Amniotic stem cell (primary cell): ENCODE data around the gene PCTP.

Source experiments
- DNase-seq: peaks from one replicate; lab custom pipeline; 2025; lab: John Stamatoyannopoulos, UW

The PCTP gene

DNA sequence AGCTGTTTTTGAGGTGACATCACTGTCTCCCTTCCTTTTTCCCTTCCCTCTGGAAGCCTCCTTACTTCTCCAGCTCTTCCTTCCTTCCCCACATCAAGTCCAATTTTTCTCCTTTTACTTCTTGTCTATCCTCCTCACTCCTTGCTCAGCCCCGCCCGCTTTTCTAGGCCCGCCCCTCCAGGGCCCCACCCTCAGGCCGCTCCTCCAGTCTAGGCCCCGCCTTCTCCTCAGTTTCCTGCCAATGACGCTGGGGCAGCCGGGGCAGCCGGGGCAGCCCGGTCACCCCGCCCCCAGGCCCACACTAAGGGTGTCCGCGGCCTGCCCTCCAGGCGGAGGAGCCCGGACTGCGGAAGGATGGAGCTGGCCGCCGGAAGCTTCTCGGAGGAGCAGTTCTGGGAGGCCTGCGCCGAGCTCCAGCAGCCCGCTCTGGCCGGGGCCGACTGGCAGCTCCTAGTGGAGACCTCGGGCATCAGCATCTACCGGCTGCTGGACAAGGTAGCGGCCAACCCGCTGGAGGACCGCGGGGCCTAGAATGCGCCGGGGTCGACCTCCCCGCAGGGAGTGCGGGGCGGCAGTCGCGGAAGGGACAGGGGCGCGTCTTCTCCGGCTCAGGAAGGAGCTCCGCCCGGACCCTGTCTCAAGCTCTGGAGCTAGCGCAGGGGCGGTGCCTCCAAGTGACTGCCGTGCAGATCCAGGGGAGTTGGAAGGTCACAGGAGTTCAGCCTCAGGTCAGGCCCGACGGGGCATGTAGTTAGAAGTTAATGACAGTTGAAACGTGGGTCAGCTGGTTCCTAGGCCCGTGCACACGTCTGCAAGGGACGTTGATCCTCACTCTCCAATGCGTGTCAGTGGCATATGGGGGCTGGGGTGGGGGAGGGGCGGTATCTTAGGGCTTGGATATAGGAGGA, at the start of gene PCTP:
Gene PCTP, plus strand, starts transcription at position 302 of the 908 bp plus-strand sequence. Its CDS starts 53 bp downstream, at position 355.
- DNase-seq: peak; percentile 67

DNA sequence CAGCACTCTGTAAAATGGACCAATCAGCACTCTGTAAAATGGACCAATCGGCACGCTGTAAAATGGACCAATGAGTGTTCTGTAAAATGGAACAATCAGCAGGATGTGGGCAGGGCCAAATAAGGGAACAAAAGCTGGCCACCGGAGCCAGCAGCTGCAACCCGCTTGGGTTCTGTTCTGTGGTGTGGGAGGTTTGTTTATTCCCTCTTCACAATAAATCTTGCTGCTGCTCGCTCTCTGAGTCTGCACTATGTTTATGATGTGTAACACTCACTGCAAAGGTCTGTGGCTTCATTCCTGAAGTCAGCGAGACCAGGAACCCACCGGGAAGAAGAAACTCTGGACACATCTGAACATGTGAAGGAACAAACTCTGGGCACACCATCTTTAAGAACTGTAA, 48.7 kb upstream of the PCTP start:
- no peak for DNase-seq

DNA sequence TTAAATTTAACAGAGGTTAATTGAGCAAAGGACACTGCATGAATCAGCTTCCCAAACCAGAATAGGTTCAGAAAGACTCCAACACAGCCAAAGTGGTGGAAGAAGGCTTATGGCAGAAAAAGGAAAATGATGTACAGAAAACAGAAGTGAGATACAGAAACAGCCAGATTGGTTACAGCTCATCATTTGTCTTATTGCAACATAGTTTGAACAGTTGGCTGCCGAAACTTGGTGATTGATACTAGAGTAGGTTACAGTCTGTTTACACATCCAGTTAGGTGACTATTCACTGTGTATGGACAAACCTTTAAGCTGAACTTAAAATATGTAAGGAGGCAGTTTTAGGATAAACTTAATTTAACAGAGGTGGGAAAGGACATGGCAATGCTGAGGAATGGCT, 46.5 kb upstream of the PCTP start:
- no peak for DNase-seq

DNA sequence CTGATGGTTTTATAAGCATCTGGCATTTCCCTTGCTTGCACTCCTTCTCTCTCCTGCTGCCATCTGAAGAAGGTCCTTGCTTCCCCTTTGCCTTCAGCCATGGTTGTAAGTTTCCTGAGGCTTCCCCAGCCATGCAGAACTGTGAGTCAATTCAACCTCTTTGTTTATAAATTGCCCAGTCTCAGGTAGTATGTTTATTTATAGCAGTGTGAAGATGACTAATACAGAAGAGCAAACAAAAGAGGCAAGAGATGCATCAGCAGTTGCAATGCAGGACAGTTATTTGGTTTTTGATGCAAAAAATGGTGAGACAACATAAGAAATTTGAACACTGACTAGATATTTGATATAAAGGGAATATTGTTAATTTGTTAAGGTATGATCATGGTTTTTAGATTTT, 45.0 kb upstream of the PCTP start:
- DNase-seq: no peak

DNA sequence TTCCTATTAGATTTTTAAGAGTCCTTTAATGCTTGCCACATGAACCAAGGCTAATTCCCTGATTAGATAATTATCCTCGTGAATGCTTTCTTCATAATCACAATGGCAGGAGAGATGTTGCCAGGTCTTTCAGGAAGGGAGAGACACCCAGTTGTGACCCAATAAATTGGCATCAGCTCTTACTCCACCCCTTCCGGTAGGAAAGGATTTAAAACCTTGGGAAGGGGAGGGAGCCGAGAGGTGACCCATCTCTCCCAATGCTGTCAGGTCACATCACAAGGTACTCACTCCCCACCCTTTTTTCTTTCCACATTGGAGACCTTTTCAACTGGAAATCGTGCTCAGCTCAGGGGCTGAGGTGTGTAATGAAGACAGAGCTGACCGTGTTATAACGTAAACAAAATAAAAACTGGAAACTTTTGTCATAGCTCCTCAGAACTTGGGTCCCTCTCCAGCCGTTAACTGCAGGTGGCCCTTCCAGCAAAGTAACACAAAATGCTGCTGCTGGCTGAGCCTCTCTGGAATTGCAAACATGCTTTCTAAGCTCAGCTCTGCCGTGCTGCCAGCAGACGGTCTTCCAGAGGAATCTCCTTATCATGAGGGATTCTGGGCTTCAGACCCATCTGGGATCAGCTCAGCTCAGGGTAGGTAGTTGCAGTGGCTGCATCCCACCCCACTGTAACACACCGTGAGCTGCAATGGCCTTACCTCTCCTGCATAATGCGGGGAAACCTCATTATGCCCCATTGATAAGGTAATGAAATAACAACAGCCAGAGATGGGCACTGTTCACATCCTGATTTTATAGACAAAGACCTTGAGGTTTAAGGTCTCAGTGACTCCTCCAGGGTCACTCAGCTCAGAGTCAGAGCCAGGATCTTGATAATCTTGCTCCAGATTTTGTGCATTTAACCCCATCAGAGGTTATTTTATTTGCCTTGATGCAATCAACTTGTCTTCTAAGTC, 43.8 kb upstream of the PCTP start:
- DNase-seq: no peak

DNA sequence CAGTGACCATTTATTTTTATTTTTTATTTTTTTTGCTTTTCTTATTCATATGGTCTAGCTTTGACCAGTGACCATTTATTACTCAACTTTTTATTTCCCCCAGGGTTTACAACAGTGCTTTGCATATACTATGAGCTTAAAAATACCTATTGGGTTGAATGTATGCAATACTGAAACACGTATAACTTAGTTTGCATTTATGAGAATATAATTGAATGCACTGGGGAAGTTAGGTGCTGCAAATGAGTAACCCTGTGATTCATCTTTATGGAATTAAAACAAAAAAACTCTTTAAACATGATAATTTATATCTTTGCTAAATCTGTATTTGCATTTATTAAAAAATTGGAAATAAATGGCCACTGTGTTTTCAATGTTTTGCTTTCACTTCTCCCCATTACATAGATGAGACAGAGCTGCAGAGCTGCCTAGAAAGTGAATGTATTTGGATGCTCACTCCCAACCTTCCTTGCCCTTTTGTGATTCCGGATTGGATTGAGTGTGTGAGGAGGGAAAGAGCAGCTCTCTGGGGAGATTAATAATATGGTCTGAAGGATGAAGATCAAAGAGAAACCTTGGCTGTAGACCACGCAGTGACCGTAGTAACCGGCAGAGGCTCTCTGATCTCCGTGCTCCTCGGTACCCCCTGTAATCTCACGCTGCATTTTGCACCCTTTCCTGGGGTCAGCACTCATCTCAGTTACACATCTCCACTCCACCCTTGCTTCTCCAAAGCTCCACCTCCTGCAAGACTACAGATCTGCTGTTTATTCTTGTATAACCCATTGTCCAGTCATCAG, 42.5 kb upstream of the PCTP start:
- DNase-seq: no peak

DNA sequence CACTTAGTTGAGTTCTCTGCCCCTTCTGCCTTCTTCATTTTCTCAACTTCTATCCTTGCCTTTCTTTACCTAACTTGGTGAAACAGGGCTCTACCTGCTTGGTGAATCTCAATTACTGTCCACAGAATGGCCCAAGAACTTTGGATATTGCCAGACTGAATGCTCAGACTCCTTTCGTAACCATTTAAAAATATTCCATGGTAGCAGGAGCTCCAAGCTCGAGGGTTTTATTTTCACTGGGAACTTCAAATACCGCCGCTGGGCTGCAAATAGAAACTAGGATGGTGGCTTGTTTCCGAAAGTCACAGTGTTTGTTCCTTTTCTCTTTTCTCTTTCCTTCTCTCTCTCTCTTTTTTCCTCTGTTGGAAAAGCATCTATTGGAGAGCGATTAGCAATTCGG, 41.4 kb upstream of the PCTP start:
- DNase-seq: no peak

DNA sequence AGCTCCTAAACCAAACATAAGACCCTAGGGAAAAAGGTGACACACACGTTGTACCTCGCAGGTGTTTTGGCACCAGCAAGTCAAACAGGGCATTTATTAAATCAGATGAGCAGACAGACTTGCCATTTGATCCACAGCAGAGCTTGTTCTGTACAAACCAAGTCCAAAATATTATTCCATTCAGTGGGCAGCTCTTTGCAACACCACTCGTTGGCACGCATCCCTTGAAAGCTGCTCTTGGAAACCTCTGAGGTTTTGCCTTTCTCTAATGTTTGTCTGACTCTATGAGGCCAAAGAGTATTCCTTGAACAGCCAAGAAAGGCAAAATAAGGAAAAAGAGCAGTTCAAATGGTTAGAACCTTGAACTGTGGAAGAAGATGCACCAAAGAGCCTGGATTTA, 40.9 kb upstream of the PCTP start:
- DNase-seq: no peak

DNA sequence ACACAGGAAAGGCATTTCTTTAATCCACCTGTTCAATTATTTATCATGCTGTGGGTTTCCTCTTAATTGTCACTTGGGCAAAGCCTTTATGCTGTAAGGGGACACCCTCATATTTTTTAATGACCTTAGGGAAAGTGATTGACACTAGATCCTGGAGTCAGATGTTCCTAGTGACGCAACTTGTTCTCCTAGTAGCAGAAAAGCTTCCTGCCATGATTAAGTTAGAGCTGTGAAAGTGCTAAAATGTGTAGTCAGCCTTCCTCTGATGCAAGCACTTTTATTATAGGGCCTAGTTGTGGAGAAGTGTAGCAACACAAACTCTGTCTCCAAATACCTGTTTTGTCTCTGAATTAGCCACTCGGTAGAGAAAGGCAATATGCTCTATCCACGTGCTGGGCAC, 40.4 kb upstream of the PCTP start:
- no peak for DNase-seq

DNA sequence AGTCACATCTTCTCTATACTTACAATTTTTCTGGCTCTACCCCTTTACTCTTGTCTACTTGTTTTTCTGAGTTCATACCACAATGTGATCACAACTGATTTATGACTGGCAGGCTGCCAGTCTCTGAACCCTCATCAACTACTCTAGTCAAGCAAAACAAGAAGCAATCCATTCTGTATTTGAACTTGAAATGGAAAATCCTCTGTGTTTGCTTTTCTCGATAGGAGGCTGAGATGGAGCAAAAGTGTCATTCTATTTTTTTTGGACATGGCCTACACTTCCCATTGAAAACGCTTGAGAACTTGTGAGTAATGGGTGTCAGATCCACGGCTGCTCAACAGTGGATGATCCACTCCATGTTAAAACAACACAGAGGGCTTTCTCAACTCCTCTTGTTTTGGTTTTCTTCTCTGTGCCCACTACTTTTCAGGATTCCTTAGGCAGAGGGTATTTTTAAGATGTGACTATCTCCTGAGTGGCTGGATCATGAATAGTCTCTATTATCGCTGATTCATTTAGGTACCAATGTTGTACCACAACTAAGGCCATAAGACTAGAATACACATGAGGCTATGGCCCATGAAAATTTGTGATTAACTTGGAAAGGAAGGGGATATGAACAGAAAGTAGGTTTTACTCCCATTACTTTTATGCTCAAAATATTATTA, 39.9 kb upstream of the PCTP start:
- DNase-seq: no peak

DNA sequence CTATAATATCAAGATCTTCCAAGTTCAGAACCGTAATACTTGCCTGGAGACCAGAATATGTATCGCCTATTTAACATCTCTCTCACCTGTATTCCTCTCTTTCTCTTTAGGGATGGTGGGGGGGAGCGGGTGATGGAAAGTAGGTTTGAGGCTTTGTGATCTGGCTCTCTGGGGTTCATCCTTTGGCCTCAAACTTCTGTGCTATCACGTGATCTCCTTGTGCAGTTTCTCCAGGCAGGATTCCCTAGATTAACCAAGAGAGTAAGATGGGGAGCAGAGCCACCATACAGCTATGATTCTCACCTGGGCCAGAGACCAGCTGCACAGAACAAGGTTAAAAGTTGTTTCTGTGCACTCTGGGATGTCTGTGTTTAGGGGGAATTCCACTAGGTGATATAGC, 33.4 kb upstream of the PCTP start:
- DNase-seq: no peak

DNA sequence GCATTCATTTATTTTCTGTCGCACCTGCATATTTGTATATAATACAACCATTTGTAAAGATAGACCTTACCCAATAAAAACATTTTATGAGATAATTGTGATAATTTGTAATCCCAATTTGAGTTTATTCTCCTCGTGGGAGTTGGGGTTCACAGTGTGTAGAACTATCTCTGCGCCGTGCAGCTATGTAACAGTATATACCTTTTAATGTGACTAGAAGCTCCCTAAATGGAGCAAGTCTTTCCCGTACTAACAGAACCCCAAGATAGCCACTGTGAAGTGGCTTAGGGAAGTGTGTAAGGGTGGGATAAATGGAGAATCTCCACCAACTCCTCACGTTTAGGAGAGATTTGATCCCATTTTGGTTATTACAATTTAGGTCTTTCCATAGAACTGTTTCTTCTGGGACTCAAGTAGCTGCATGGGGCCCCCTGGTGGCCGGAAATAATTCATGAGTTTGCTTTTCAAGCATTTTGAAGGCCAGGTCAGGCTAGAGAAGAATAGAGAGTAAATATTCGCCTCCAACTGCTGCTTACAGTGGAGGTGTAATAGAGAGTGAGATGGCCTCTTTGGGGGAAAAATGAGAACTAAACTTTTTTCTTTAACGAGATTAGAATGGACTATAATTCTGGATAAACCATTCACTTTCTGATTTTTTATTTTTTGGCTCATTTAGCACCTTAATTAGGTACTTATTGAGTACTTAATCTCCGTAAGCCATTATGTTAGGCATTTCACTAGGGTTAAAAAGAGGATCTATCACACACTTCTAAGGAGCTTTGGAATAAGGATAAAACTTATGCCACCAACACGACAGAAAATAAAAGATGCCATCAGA, 32.7 kb upstream of the PCTP start:
- peak; percentile 54 for DNase-seq

DNA sequence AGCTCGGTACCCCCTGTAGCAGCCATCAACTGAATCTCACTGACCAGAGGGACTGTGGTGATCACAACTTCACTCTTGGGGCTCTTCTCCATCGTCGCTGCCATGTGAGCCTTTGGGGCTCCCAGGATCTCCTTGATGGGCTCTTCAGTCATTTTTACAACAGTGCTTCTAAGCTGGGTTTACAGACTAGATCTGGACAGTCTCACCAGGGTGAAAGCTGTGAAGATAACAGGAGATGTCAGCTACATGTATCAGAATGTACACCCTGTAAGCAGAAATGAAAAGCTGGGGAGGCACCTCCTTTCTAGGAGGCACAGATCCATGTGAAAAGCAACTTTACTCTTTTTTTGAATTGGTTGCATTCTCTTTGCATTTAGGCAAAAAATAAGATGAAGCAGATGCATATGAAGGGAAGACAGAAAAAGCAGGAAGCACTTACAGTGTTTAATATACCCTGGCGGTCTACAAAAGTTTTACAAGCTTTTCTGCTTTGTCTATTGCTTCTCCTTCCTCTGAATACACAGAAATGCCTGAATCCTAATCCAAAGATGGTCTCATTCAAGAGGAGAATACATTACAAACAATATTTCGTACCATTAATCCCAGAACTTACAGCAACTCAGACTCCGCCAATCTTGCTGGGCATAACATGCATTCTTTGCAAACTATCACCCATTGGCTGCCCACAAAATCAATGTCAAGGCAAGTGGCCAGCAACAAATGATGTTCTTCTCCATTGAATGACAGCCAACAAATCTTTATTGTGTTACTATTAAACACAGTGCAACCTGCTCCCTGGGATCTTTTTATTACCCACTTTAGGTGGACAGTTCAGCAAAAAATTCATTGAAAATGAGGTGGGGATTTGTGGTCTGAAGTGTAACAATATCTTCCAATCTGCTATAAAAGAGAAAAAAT, 29.7 kb upstream of the PCTP start:
- DNase-seq: no peak

DNA sequence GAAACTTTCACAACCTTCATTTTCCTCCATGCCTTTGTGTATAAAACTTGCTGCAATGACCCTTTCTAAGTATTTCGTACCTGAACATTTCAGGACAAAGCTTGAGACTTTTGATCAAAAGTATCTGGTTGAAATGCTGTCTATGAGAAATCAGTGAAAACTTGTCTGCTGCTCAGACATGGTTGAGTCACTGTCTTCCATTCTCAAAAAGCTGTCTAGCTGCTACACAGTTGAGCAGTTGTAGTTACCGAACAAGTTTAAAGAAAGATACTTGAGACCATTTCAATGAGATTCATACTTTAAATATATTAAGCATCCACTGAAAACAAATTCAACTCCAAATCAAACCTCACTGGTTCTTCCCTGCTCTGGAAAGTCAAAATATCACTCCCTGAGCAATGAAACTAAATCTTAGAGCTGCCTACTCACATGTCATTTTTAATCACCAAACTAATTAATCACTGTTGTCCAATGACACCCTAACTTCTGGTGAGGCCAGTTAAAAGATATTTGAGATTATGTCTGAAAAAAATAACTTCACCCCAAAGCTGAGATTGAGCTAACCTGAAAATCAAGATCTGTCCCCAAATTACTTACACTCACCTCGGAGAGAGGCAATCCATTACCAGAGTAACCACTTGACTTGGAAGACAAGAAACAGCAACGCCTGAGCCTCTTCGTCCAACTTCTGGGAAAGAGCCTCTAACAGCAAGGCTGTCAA, 28.7 kb upstream of the PCTP start:
- no peak for DNase-seq

DNA sequence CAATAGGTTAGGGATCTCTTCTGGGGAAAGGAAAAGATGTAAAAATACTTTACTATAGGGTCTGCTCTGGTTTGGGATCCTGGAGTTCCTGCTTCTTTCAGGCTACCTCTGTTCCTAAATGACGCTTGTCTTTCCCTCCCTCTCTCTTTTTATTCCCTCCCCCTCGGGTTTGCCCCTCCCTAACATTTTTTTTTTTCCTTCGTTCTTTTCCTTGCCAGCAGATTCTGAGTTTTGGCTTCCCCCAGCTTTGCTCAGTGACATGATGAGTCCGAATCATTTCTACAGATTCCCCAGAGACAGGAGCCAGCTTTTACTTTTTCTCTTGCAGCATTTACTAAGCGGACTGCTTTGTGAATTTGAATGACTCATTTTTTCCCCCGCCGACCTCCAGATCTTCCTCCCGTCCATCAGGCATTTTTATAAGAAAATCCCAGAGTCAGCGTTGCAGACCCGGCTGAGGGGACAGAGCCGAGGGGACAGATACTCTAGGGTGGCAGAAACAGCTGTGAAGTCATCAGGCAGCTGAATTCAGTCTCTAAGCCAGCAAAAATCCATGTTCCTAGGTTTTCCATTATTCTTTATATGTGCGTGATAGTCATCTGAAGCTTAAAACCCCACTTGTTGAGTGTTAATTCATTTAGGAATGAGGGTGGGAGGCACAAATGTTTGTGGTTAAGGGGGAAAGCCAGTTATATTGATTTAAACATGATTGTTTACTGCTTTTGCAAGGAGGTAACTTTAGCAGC, 27.9 kb upstream of the PCTP start, which contains the start of gene TMEM100:
Gene TMEM100, minus strand, starts transcription at position 123 of the 746 bp plus-strand sequence. CDS start 1,794 bp downstream, outside the sequence.
- peak; percentile 27 for DNase-seq

DNA sequence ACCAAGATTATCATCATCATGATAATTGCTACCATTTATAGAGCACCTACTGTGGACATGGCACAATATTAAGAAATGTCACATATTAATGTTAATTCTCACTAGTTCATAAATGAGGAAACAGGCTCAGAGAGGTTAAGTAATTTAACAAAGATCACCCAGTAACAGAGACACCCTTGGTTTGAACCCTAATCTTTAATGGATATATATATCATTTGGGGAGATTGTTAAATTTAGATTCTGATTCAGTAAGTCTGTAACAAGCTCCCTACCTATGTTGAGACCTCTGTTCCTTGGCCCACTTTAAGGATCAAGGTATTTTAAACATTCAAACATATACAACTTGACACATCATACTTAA, 27.4 kb upstream of the PCTP start:
- DNase-seq: no peak

DNA sequence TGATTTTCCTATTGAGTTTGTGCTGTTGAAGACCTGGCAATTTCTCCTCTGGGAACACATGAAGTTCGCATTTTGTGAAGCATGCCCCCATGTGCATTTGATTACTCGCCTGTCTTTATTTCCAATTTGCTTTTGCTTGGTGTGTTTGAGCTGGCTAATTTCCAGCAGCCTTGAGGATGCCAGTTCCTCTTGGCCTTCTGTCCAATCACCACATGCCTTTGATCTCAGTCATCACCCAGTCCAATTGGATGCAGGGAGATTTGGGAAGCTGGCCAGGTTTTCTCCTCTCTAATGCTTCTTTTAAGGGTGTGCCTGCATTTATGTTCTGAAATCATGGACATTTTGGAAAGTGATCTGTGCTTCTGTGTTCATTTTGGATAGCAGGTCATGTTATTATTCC, 24.4 kb upstream of the PCTP start:
- DNase-seq: peak; percentile 82

DNA sequence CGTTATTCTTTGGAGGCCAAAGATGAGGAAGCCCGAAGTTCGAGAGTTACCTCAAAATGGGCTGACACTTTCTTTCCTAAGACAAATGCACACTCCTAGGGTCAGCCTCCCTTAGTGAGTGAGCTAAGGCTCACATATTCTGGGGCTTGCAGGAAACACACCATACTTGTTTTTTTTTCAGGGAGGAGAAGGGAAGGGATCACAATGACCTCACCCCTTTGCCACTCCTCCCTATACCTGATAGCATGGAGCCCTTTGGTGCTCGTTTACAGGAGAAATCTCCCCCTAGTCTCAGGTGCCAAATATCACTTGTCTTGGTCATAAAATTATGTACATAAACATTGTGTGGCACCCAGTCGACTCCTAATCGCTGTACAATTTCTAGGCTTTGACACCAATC, 23.6 kb upstream of the PCTP start:
- no peak for DNase-seq
